Kidney epithelial cell (primary cell): ENCODE data around the gene ANKFN1. TPM values are rescaled to one million over a fixed set of nuclear protein-coding genes. Genes with fewer than 3 reads are reported as not detected.

Experiments used
- DNase-seq: peaks from one replicate; pipeline ENCODE4 v3.0.0-alpha.2; 2010; ENCODE audit warnings: low read depth
- H3K27me3 ChIP-seq: 2 replicates; pipeline ENCODE4 v1.6.0; 2011; ENCODE audit warnings: low read length; ENCODE audit not compliant: control insufficient read depth, insufficient read depth
- H3K36me3 ChIP-seq: 2 replicates; pipeline ENCODE4 v1.5.1; 2011; ENCODE audit warnings: low read length; ENCODE audit not compliant: control insufficient read depth, insufficient read depth
- H3K4me3 ChIP-seq: 2 replicates; pipeline ENCODE4 v1.5.1; 2011; ENCODE audit warnings: low read depth, mild to moderate bottlenecking, control low read depth, low read length
- total RNA-seq: library from RNA; depleted of rRNA; stranded (reverse); fragments of >200 nt; gene quantifications from 2 replicates; pipeline ENCODE4 v1.2.3, GENCODE V29; 2015
- TF ChIP-seq, protein P1 (sequence below): IDR thresholded peaks from 2 replicates; pipeline ENCODE4 v1.5.1; 2011; ENCODE audit warnings: mild to moderate bottlenecking, moderate library complexity, low read length, control low read depth, inconsistent platforms; ENCODE audit not compliant: insufficient read depth, poor library complexity, severe bottlenecking

The ANKFN1 gene
- total RNA-seq, 1 donor from 2014 or later: not detected

DNA sequence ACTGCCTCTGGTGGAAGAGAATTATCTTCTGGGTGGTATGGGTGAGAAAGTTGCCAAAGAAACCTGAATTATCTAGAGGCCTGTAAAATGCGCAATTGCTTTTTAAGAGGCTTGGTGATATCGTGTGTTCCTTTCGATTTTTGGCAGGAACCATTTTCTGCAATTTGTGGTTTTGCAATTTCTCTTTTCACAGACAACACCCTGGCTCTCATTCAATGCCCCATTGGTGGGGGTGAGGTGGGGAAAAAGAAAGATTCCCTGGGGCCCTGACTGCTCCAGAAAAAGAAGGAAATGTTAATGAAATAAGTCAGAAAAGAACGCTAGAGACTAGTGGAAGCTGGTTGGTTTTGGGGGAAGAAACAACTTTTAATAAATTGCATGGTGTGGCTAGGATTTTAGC is 77.4 kb downstream of the ANKFN1 start:
- Histone ChIP-seq H3K27me3 (no peaks in the 10 kb centered on the region), H3K36me3 (no peaks in the 10 kb centered on the region), H3K4me3 (no peak overlapping the region)
- DNase-seq: no peak
- TF ChIP-seq, protein P1, sequence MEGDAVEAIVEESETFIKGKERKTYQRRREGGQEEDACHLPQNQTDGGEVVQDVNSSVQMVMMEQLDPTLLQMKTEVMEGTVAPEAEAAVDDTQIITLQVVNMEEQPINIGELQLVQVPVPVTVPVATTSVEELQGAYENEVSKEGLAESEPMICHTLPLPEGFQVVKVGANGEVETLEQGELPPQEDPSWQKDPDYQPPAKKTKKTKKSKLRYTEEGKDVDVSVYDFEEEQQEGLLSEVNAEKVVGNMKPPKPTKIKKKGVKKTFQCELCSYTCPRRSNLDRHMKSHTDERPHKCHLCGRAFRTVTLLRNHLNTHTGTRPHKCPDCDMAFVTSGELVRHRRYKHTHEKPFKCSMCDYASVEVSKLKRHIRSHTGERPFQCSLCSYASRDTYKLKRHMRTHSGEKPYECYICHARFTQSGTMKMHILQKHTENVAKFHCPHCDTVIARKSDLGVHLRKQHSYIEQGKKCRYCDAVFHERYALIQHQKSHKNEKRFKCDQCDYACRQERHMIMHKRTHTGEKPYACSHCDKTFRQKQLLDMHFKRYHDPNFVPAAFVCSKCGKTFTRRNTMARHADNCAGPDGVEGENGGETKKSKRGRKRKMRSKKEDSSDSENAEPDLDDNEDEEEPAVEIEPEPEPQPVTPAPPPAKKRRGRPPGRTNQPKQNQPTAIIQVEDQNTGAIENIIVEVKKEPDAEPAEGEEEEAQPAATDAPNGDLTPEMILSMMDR: no peak

- TF ChIP-seq, protein P1: no peak
- no peaks in the 10 kb centered on the region for H3K36me3 ChIP-seq
- no peak for DNase-seq
- H3K4me3 ChIP-seq: no peak overlapping the region
- H3K27me3 ChIP-seq: no peaks in the 10 kb centered on the region
Observed at GRCh38 chr17:56231252-56231651, 78.0 kb downstream of the ANKFN1 start.

- DNase-seq: no peak
- Histone ChIP-seq H3K27me3 (no peaks in the 10 kb centered on the region), H3K36me3 (no peaks in the 10 kb centered on the region), H3K4me3 (no peak overlapping the region)
- TF ChIP-seq, protein P1: no peak
Observed at GRCh38 chr17:56231693-56232092, 78.4 kb downstream of the ANKFN1 start.

GRCh38 chr17:56244268-56244890 is 91.1 kb downstream of the ANKFN1 start:
- TF ChIP-seq, protein P1: no peak
- no peak overlapping the region for H3K4me3 ChIP-seq
- no peaks in the 10 kb centered on the region for H3K36me3 ChIP-seq
- no peak for DNase-seq
- no peaks in the 10 kb centered on the region for H3K27me3 ChIP-seq

DNA sequence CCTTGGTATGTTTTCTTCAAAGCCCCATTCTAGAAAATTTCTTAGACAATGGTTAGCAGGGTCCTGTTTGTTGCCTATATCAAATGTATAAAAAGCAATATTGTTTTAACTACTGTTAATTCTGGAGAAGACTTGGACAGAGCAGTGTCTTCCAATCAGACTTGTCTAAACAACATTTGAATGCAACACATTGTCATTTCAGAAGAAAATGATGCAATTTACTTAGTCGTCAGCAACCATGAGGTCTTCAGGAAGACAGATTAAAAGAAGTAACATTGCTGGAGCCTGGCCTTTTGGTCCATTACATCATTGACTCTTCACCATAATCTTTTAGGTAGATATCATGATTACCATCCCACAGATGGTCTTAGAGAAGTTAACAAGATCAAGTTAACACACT is 94.5 kb downstream of the ANKFN1 start:
- no peaks in the 10 kb centered on the region for H3K27me3 ChIP-seq
- no peak overlapping the region for H3K4me3 ChIP-seq
- DNase-seq: no peak
- TF ChIP-seq, protein P1: no peak
- H3K36me3 ChIP-seq: no peaks in the 10 kb centered on the region

DNA sequence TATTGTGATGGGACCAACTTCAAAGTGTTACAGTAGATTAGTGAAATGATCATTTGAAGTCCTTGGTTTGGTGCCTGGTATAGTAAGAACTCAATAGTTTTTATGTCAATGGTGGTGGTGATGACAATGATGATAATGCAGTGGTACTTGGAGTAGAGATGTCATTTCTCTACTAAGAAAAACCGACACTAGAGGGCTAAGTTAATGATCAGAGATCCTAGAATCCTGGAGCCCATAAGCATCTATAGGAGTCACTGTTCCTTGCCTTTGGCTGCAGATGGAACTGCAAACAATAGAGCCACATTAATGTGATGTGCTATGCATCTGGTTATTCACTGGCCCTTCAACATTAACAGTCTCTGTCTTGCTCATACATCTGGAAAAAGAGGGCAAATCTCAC is 103.8 kb downstream of the ANKFN1 start:
- Histone ChIP-seq H3K27me3 (no peaks in the 10 kb centered on the region), H3K36me3 (no peaks in the 10 kb centered on the region), H3K4me3 (no peak overlapping the region)
- no peak for DNase-seq
- TF ChIP-seq, protein P1: no peak
